Endometrial microvascular endothelial cells (primary cell): ENCODE data around the gene KIF5A. TPM values are rescaled to one million over a fixed set of nuclear protein-coding genes. Genes with fewer than 3 reads are reported as not detected.

Source experiments
- total RNA-seq: library from RNA; depleted of rRNA; stranded (reverse); fragments of >200 nt; gene quantifications from one replicate; pipeline ENCODE4 v1.2.3, GENCODE V29; 2015; ENCODE audit errors: inconsistent ontology term

KIF5A gene
- total RNA-seq, 1 donor from 2014 or later = not detected

Other genes starting within 250 kb of the KIF5A start
- 16.8 TPM for gene R3HDM2, start 119.0 kb upstream of the KIF5A start, total RNA-seq
- not detected for gene INHBC, start 115.3 kb upstream of the KIF5A start, total RNA-seq
- gene INHBE, start 94.7 kb upstream of the KIF5A start, total RNA-seq = not detected
- gene GLI1, start 90.3 kb upstream of the KIF5A start, total RNA-seq = not detected
- not detected for gene ARHGAP9, start 70.2 kb upstream of the KIF5A start, total RNA-seq
- gene MARS1, start 62.0 kb upstream of the KIF5A start, total RNA-seq = 119 TPM
- 6.6 TPM for gene DDIT3, start 29.5 kb upstream of the KIF5A start, total RNA-seq
- gene MBD6, start 27.2 kb upstream of the KIF5A start, total RNA-seq = 8.7 TPM
- gene DCTN2, start 2.9 kb upstream of the KIF5A start, total RNA-seq = 221 TPM
- 12.5 TPM for gene PIP4K2C, start 41.1 kb downstream of the KIF5A start, total RNA-seq
- gene DTX3, start 54.8 kb downstream of the KIF5A start, total RNA-seq = 6.2 TPM
- gene ARHGEF25, start 61.4 kb downstream of the KIF5A start, total RNA-seq = 0.09 TPM
- gene B4GALNT1, start 83.2 kb downstream of the KIF5A start, total RNA-seq = 0.19 TPM
- gene OS9, start 144.1 kb downstream of the KIF5A start, total RNA-seq = 295 TPM
- 1.2 TPM for gene AGAP2, start 188.7 kb downstream of the KIF5A start, total RNA-seq
- gene TSPAN31, start 195.0 kb downstream of the KIF5A start, total RNA-seq = 37.3 TPM
- gene CDK4, start 202.3 kb downstream of the KIF5A start, total RNA-seq = 291 TPM
- 0.37 TPM for gene MARCHF9, start 205.1 kb downstream of the KIF5A start, total RNA-seq
- gene CYP27B1, start 217.0 kb downstream of the KIF5A start, total RNA-seq = 1.9 TPM
- 15.3 TPM for gene METTL1, start 222.1 kb downstream of the KIF5A start, total RNA-seq
- gene EEF1AKMT3, start 222.6 kb downstream of the KIF5A start, total RNA-seq = 11.7 TPM
- 45.9 TPM for gene TSFM, start 232.7 kb downstream of the KIF5A start, total RNA-seq